Right atrium auricular region (tissue), 2 donors: ENCODE results near the gene IRF8. TPM values are rescaled to one million over a fixed set of nuclear protein-coding genes. Genes with fewer than 3 reads are reported as not detected.

Experiments used
- DNase-seq: peaks from one replicate; pipeline ENCODE4 v3.0.0-alpha.2; 2019; ENCODE audit warnings: low spot score
- H3K27ac ChIP-seq, 2 donors: fragments of 200-600 bp; sonication (generic); 1 replicate in 1 of 2; 2 replicates in 1 of 2; pipeline ENCODE4 v1.5.1; 2016 to 2019
- H3K27me3 ChIP-seq, 2 donors: fragments of 200-600 bp; sonication (generic); one replicate each; pipeline versions ENCODE4 v1.5.1 to v1.6.0; 2017 to 2019
- H3K36me3 ChIP-seq: fragments of 200-600 bp; sonication (generic); one replicate; pipeline ENCODE4 v1.5.1; 2016
- H3K4me1 ChIP-seq, 2 donors: fragments of 200-600 bp; sonication (generic); one replicate each; pipeline versions ENCODE4 v1.5.1 to v1.6.0; 2017 to 2019
- H3K4me3 ChIP-seq, 2 donors: fragments of 200-600 bp; sonication (generic); 1 replicate in 1 of 2; 2 replicates in 1 of 2; pipeline ENCODE4 v1.5.1; 2017 to 2019; ENCODE audit warnings: mild to moderate bottlenecking in 1 of 2, moderate library complexity in 1 of 2
- H3K9me3 ChIP-seq, 2 donors: fragments of 200-600 bp; sonication (generic); one replicate each; pipeline ENCODE4 v1.5.1; 2019
- total RNA-seq, 2 donors: library from RNA; depleted of rRNA; stranded (reverse); fragments of >200 nt; gene quantifications; one replicate each; pipeline ENCODE4 v1.1.0, GENCODE V29; 2016
- TF ChIP-seq, protein P1 (sequence below), 2 donors: fragments of 200-600 bp; sonication (generic); IDR thresholded peaks; one replicate each; pipeline ENCODE4 v1.5.1; 2019; ENCODE audit warnings: antibody characterized with exemption in 2 of 2

The IRF8 gene
- total RNA-seq, 2 donors from 2014 or later, result 2.2 to 10.6 TPM

DNA sequence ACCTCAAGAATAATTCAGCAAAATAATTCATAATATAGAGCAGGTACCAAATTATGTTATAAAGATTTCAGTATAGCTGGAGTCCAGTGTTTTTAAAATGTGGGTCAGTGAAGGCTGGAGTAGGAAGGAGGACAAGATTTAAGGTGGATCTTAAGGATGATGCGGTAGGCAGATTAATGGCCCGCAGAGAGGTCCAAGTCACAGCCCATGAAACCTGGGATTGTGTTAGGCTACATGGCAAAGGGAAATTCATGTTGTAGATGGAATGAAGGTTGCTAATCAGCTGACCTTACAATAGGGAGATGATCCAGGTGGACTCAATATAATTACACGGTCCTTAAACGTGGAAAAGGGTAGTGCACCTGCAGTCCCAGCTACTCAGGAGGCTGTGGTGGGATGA lies 6.2 kb upstream of the IRF8 start:
- H3K4me3 ChIP-seq, result no peak overlapping the region
- TF ChIP-seq, protein P1, sequence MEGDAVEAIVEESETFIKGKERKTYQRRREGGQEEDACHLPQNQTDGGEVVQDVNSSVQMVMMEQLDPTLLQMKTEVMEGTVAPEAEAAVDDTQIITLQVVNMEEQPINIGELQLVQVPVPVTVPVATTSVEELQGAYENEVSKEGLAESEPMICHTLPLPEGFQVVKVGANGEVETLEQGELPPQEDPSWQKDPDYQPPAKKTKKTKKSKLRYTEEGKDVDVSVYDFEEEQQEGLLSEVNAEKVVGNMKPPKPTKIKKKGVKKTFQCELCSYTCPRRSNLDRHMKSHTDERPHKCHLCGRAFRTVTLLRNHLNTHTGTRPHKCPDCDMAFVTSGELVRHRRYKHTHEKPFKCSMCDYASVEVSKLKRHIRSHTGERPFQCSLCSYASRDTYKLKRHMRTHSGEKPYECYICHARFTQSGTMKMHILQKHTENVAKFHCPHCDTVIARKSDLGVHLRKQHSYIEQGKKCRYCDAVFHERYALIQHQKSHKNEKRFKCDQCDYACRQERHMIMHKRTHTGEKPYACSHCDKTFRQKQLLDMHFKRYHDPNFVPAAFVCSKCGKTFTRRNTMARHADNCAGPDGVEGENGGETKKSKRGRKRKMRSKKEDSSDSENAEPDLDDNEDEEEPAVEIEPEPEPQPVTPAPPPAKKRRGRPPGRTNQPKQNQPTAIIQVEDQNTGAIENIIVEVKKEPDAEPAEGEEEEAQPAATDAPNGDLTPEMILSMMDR (IDR thresholded peaks at IDR 0.05), result no peak
- peak; percentile 30 for DNase-seq
- H3K27ac ChIP-seq, result no peak overlapping the region
- H3K9me3 ChIP-seq, result no peaks in the 10 kb centered on the region
- H3K36me3 ChIP-seq, result no peaks in the 10 kb centered on the region
- no peaks in the 10 kb centered on the region for H3K4me1 ChIP-seq
- H3K27me3 ChIP-seq, result no peaks in the 10 kb centered on the region

DNA sequence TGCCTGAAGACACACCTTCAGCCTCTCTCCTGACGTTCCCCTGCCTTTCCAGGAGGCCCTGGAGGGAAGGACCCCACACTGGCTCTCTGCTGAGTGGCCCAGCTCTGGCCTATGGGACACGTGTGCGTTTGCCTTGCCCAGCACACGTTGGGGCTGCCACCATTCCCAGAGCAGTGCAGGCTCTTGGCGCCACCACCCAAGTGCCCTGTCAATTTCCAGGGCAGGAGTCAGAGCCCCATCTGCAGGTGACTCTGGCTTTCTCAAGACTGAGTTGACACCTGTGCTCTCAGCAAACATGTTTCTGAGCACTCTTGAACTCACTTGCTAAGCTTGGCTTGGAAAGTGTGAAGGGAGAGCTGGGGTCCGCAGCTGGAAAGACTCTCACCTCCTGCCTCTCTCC lies 4.7 kb upstream of the IRF8 start:
- Histone ChIP-seq H3K36me3 (no peaks in the 10 kb centered on the region), H3K4me1 (peaks cover 0 to 13% of the 10 kb centered on the region in 2 donors), H3K27me3 (peaks cover 0 to 7% of the 10 kb centered on the region in 2 donors), H3K4me3 (no peak overlapping the region), H3K27ac (no peak overlapping the region), H3K9me3 (no peaks in the 10 kb centered on the region)
- DNase-seq, result peak; percentile 36
- TF ChIP-seq, protein P1 (IDR thresholded peaks at IDR 0.05), result no peak

DNA sequence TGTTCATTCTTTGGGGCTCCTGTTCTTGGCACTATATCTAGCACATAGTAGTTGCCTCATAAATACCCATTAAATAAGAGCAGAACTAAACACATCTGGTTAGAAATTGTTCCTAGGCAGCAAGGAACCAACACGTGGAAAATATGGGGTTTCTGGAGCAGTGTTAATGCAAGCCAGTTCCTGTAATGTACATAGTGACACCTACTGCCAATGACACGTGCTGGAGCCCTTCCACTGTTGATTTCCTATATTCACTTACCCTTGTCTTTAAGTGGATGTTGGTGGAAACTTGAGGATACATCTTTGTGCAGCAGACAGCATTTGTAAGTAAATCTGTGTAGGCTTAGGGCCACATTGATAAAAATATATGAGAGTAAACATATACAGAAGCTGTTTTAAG lies 1.6 kb upstream of the IRF8 start:
- no peak overlapping the region for H3K27ac ChIP-seq
- peaks cover 0 to 7% of the 10 kb centered on the region in 2 donors for H3K27me3 ChIP-seq
- DNase-seq, result no peak
- TF ChIP-seq, protein P1 (IDR thresholded peaks at IDR 0.05), result no peak
- H3K36me3 ChIP-seq, result no peaks in the 10 kb centered on the region
- H3K9me3 ChIP-seq, result no peaks in the 10 kb centered on the region
- H3K4me1 ChIP-seq, result peaks cover 0 to 24% of the 10 kb centered on the region in 2 donors
- H3K4me3 ChIP-seq, result no peak overlapping the region

DNA sequence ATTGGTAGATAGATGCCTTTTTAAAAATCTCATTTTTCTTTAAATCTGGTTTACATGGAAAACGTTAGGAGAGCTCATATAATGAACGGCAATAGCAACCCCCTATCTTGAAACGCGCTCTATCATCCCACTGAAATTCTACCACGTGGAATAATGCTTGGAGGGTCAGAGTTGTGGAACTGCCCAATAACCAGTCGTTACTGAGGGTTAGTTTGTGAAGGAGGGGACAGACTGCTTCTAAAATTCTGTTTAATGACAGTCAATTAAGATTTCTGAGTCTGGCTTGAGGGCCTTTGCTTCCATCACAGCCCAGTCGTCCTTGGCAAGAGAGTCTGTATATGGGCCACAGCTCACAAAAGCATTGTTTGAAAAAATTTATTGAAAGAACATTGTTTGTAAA lies 482 bp downstream of the IRF8 start:
- peak overlapping the region in 1 of 2 donors; percentile 46 for H3K27ac ChIP-seq
- H3K27me3 ChIP-seq, result peaks cover 0 to 7% of the 10 kb centered on the region in 2 donors
- H3K4me1 ChIP-seq, result peaks cover 0 to 24% of the 10 kb centered on the region in 2 donors
- TF ChIP-seq, protein P1 (IDR thresholded peaks at IDR 0.05), result no peak
- peak overlapping the region; percentile 35 to 54 for H3K4me3 ChIP-seq
- no peak for DNase-seq
- H3K9me3 ChIP-seq, result no peaks in the 10 kb centered on the region
- H3K36me3 ChIP-seq, result no peaks in the 10 kb centered on the region

DNA sequence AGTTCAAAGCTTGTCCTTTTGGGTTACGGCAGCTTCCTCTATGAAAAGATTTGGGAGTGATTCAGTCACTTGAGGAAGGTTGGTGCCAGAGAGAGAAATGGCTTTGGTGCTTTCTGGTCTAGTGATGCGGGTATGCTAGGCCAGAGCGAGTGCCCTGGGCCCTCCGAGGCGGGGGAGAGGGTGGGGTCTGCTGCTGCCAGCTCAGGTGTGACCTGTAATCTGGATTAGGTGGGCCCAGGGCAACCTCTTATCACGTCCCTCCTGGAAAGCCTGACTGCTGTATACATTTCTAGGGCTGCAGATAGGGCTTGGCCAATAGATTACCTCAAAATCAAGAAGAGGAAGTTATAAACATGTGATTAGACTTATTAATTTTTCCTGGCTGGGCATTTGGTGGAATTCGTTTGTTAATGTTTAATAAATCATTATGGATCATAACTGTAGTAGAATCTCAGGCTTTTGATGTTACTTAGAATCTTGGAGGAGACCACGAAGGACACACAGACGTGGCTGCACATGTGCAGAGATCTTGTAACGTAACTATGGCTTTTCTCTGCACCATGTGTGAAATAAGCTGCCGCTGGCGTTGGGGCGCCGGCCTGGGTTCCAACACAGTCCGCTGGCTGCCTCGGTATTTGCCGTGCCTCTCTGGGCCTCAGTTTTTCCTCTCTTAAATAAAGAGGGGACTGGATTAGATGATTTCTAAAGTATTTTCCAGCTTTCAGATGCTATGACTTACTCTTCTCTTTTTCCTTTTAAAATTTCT lies 1.2 kb downstream of the IRF8 start:
- H3K9me3 ChIP-seq, result no peaks in the 10 kb centered on the region
- H3K27ac ChIP-seq, result no peak overlapping the region
- peaks cover 0 to 7% of the 10 kb centered on the region in 2 donors for H3K27me3 ChIP-seq
- TF ChIP-seq, protein P1 (IDR thresholded peaks at IDR 0.05), result no peak
- no peaks in the 10 kb centered on the region for H3K36me3 ChIP-seq
- H3K4me1 ChIP-seq, result peaks cover 0 to 24% of the 10 kb centered on the region in 2 donors
- no peak for DNase-seq
- H3K4me3 ChIP-seq, result peak overlapping the region in 1 of 2 donors; percentile 35
